H9 (cell line): Measurements from ENCODE around the gene SLC15A3. TPM values are rescaled to one million over a fixed set of nuclear protein-coding genes. Genes with fewer than 3 reads are reported as not detected.

Source experiments
- DNase-seq: peaks from one replicate; pipeline ENCODE4 v3.0.0-alpha.2; 2017
- H2AFZ ChIP-seq: one replicate; pipeline ENCODE4 v1.6.1; 2013; ENCODE audit warnings: mild to moderate bottlenecking, low read length, control low read depth, moderate library complexity
- H2AK5ac ChIP-seq: 2 replicates; pipeline ENCODE4 v1.6.1; 2013; ENCODE audit warnings: low read length, control low read depth, mixed read lengths; ENCODE audit not compliant: insufficient read length
- H2BK120ac ChIP-seq: one replicate; pipeline ENCODE4 v1.6.1; 2013; ENCODE audit warnings: low read depth, mild to moderate bottlenecking, low read length, control low read depth, inconsistent platforms; ENCODE audit not compliant: poor library complexity, severe bottlenecking
- H2BK12ac ChIP-seq: 2 replicates; pipeline ENCODE4 v1.6.1; 2013; ENCODE audit warnings: low read length, control low read depth, mixed read lengths, low read depth; ENCODE audit not compliant: insufficient read length
- H2BK15ac ChIP-seq: 2 replicates; pipeline ENCODE4 v1.6.1; 2013; ENCODE audit warnings: low read depth, low read length, control low read depth
- H2BK20ac ChIP-seq: one replicate; pipeline ENCODE4 v1.6.1; 2013; ENCODE audit warnings: low read depth, mild to moderate bottlenecking, low read length, control low read depth, inconsistent platforms; ENCODE audit not compliant: poor library complexity, severe bottlenecking
- H2BK5ac ChIP-seq: 2 replicates; pipeline ENCODE4 v1.6.1; 2013; ENCODE audit warnings: low read length, control low read depth, mixed read lengths; ENCODE audit not compliant: insufficient read length
- H3K14ac ChIP-seq: 2 replicates; pipeline ENCODE4 v1.6.1; 2013; ENCODE audit warnings: low read length, control low read depth; ENCODE audit not compliant: insufficient read depth
- H3K18ac ChIP-seq: 2 replicates; pipeline ENCODE4 v1.6.1; 2013; ENCODE audit warnings: low read depth, mild to moderate bottlenecking, mixed read lengths, low read length, control low read depth; ENCODE audit not compliant: insufficient read length
- H3K23ac ChIP-seq: 2 replicates; pipeline ENCODE4 v1.6.1; 2013; ENCODE audit warnings: low read length, control low read depth, mixed read lengths, low read depth; ENCODE audit not compliant: insufficient read length
- H3K23me2 ChIP-seq: 2 replicates; pipeline ENCODE4 v1.6.1; 2013; ENCODE audit warnings: low read depth, mild to moderate bottlenecking, mixed read lengths, low read length, control low read depth; ENCODE audit not compliant: insufficient read length, poor library complexity, severe bottlenecking
- H3K27ac ChIP-seq: 2 replicates; pipeline ENCODE4 v1.5.1; 2013; ENCODE audit warnings: low read length, control low read depth, mixed read lengths, low read depth; ENCODE audit not compliant: insufficient read length
- H3K27me3 ChIP-seq: 2 replicates; pipeline ENCODE4 v1.6.1; 2013; ENCODE audit warnings: low read length, control low read depth, inconsistent platforms; ENCODE audit not compliant: insufficient read depth
- H3K4ac ChIP-seq: 2 replicates; pipeline ENCODE4 v1.6.1; 2013; ENCODE audit warnings: low read depth, mild to moderate bottlenecking, control low read depth, inconsistent platforms, low read length, moderate library complexity
- H3K4me1 ChIP-seq: 2 replicates; pipeline ENCODE4 v1.6.1; 2013; ENCODE audit warnings: low read length, control low read depth, inconsistent platforms; ENCODE audit not compliant: insufficient read depth
- H3K4me2 ChIP-seq: 2 replicates; pipeline ENCODE4 v1.6.1; 2013; ENCODE audit warnings: low read length, control low read depth, mixed read lengths; ENCODE audit not compliant: insufficient read length, insufficient read depth
- H3K56ac ChIP-seq: 2 replicates; pipeline ENCODE4 v1.6.1; 2013; ENCODE audit warnings: low read depth, mild to moderate bottlenecking, mixed read lengths, low read length, control low read depth; ENCODE audit not compliant: insufficient read length
- H3K79me1 ChIP-seq: 2 replicates; pipeline ENCODE4 v1.6.1; 2013; ENCODE audit warnings: low read depth, mild to moderate bottlenecking, moderate library complexity, low read length, control low read depth, inconsistent platforms; ENCODE audit not compliant: insufficient read depth, poor library complexity, severe bottlenecking
- H3K79me2 ChIP-seq: 2 replicates; pipeline ENCODE4 v1.6.1; 2013; ENCODE audit warnings: low read length, control low read depth, inconsistent platforms; ENCODE audit not compliant: insufficient read depth
- H3K9ac ChIP-seq: 2 replicates; pipeline ENCODE4 v1.6.1; 2013; ENCODE audit warnings: low read length, control low read depth, mixed read lengths; ENCODE audit not compliant: insufficient read length; ENCODE audit errors: extremely low read depth
- H3K9me3 ChIP-seq: one replicate; pipeline ENCODE4 v1.6.1; 2013; ENCODE audit warnings: low read depth, low read length, inconsistent platforms; ENCODE audit not compliant: control insufficient read depth
- H3T11ph ChIP-seq: one replicate; pipeline ENCODE4 v1.6.1; 2013; ENCODE audit warnings: mild to moderate bottlenecking, low read length, control low read depth, inconsistent platforms
- H4K20me1 ChIP-seq: one replicate; pipeline ENCODE4 v1.6.1; 2013; ENCODE audit not compliant: control insufficient read depth, insufficient read length, insufficient read depth
- H4K5ac ChIP-seq: 2 replicates; pipeline ENCODE4 v1.6.1; 2013; ENCODE audit warnings: low read depth, mild to moderate bottlenecking, mixed read lengths, low read length, control low read depth; ENCODE audit not compliant: insufficient read length
- H4K8ac ChIP-seq: replicated peaks from 2 replicates; pipeline ENCODE4 v1.6.1; 2013; ENCODE audit warnings: low read length, control low read depth, mixed read lengths, low read depth; ENCODE audit not compliant: insufficient read length
- H4K91ac ChIP-seq: 2 replicates; pipeline ENCODE4 v1.6.1; 2013; ENCODE audit warnings: low read depth, mild to moderate bottlenecking, moderate library complexity, mixed read lengths, low read length, control low read depth; ENCODE audit not compliant: insufficient read length
- H3K27ac Mint-ChIP-seq, 3 experiments: 2 replicates in 2 of 3; 3 replicates in 1 of 3; pipeline ENCODE4 v1.8.0; 2020 to 2021; ENCODE audit warnings: mixed read lengths in 3 of 3, mild to moderate bottlenecking in 1 of 3, moderate library complexity in 1 of 3
- H3K27me3 Mint-ChIP-seq: 2 replicates; pipeline ENCODE4 v1.8.0; 2021; ENCODE audit warnings: low read depth, mild to moderate bottlenecking, moderate library complexity, mixed read lengths
- H3K36me3 Mint-ChIP-seq, 3 experiments: 2 replicates in 2 of 3; 3 replicates in 1 of 3; pipeline ENCODE4 v1.8.0; 2020 to 2021; ENCODE audit warnings: low read depth in 3 of 3, mixed read lengths in 3 of 3; ENCODE audit not compliant: insufficient read depth in 1 of 3
- H3K4me1 Mint-ChIP-seq, 2 experiments: 2 replicates each; pipeline ENCODE4 v1.8.0; 2020; ENCODE audit warnings: mixed read lengths in 2 of 2
- H3K4me3 Mint-ChIP-seq, 2 experiments: 2 replicates in 1 of 2; 3 replicates in 1 of 2; pipeline ENCODE4 v1.8.0; 2020 to 2021; ENCODE audit warnings: mild to moderate bottlenecking in 2 of 2, mixed read lengths in 2 of 2, moderate library complexity in 1 of 2
- H3K9me3 Mint-ChIP-seq, 2 experiments: 2 replicates in 1 of 2; 3 replicates in 1 of 2; pipeline ENCODE4 v1.8.0; 2020; ENCODE audit warnings: mild to moderate bottlenecking in 2 of 2, mixed read lengths in 2 of 2, moderate library complexity in 1 of 2
- WGBS: extraction: QIAGEN DNeasy Blood & Tissue Kit; methylation state at CpG from one replicate; pipeline ENCODE4 v1.1.7; 2013; ENCODE audit warnings: missing lambda C conversion rate, low lambda C conversion rate, mixed read lengths; ENCODE audit not compliant: insufficient read length; ENCODE audit errors: extremely low coverage; 5-methylcytosine and 5-hydroxymethylcytosine counted together
- total RNA-seq: library from RNA; stranded (reverse); gene quantifications from 2 replicates; pipeline ENCODE4 v1.2.1, GENCODE V29; 2021
- TF ChIP-seq, protein P1 (sequence below): fragments of 200-600 bp; sonication (generic); conservative IDR thresholded peaks from 3 replicates; pipeline ENCODE4 v1.8.0; 2021; ENCODE audit warnings: antibody characterized with exemption, mild to moderate bottlenecking

Gene SLC15A3
- total RNA-seq, 1 experiment from 2014 or later = 7.0 TPM

GRCh38 chr11:60944490-60945294, 7.3 kb downstream of the SLC15A3 start:
- no peaks in the 10 kb centered on the region; a peak in 1 of 5 replicates for H3K9me3 Mint-ChIP-seq
- H3K9me3 ChIP-seq = no peaks in the 10 kb centered on the region

More at GRCh38 chr11:60944490-60945294, 7.3 kb downstream of the SLC15A3 start:
- H3K4me1 ChIP-seq = no peaks in the 10 kb centered on the region
- H2BK15ac ChIP-seq = no peak overlapping the region
- WGBS = no CpG with 5 or more reads among the region's 11 CpGs
- no peak overlapping the region for H3K56ac ChIP-seq
- no peaks in the 10 kb centered on the region for H4K20me1 ChIP-seq
- peaks cover 25 to 29% of the 10 kb centered on the region in 2 experiments for H3K4me1 Mint-ChIP-seq
- H3K4me3 Mint-ChIP-seq = no peak overlapping the region
- DNase-seq = no peak
- H3K4me2 ChIP-seq = no peak overlapping the region
- no peak overlapping the region for H4K5ac ChIP-seq
- no peak overlapping the region for H3K9ac ChIP-seq
- no peaks in the 10 kb centered on the region for H3K27me3 ChIP-seq
- no peak overlapping the region for H2BK5ac ChIP-seq
- TF ChIP-seq, protein P1, sequence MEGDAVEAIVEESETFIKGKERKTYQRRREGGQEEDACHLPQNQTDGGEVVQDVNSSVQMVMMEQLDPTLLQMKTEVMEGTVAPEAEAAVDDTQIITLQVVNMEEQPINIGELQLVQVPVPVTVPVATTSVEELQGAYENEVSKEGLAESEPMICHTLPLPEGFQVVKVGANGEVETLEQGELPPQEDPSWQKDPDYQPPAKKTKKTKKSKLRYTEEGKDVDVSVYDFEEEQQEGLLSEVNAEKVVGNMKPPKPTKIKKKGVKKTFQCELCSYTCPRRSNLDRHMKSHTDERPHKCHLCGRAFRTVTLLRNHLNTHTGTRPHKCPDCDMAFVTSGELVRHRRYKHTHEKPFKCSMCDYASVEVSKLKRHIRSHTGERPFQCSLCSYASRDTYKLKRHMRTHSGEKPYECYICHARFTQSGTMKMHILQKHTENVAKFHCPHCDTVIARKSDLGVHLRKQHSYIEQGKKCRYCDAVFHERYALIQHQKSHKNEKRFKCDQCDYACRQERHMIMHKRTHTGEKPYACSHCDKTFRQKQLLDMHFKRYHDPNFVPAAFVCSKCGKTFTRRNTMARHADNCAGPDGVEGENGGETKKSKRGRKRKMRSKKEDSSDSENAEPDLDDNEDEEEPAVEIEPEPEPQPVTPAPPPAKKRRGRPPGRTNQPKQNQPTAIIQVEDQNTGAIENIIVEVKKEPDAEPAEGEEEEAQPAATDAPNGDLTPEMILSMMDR = peak; percentile 61
- H4K8ac ChIP-seq = no peak overlapping the region
- no peak overlapping the region for H3K18ac ChIP-seq
- no peak overlapping the region for H2BK20ac ChIP-seq
- peaks cover 0 to 9% (median 2%) of the 10 kb centered on the region in 3 experiments; a peak in 4 of 7 replicates for H3K36me3 Mint-ChIP-seq
- no peak overlapping the region for H2BK120ac ChIP-seq
- no peak overlapping the region for H4K91ac ChIP-seq
- H3K79me2 ChIP-seq = no peaks in the 10 kb centered on the region
- no peak overlapping the region for H3K27ac ChIP-seq
- no peak overlapping the region for H3K4ac ChIP-seq
- H3T11ph ChIP-seq = no peak overlapping the region
- H3K27me3 Mint-ChIP-seq = peaks cover 15% of the 10 kb centered on the region
- no peaks in the 10 kb centered on the region for H3K79me1 ChIP-seq
- H3K27ac Mint-ChIP-seq = no peak overlapping the region
- H2AK5ac ChIP-seq = no peak overlapping the region
- H2AFZ ChIP-seq = no peak overlapping the region
- H3K23ac ChIP-seq = no peak overlapping the region
- H3K14ac ChIP-seq = no peak overlapping the region
- no peak overlapping the region for H2BK12ac ChIP-seq
- H3K23me2 ChIP-seq = no peaks in the 10 kb centered on the region
